Inflammatory macrophage treated with lipopolysaccharide for 4 hours (primary cell): ENCODE measurements around the gene HSD17B3.

ENCODE experiments used
- DNase-seq: peaks from one replicate; pipeline ENCODE4 v3.0.0-alpha.2; 2020

The HSD17B3 gene

GRCh38 chr9:96232539-96233241 lies 69.3 kb downstream of the HSD17B3 start:
- peak; percentile 15 for DNase-seq

GRCh38 chr9:96232164-96232538 lies 69.8 kb downstream of the HSD17B3 start:
- DNase-seq, result no peak

GRCh38 chr9:96230002-96230401 lies 72.0 kb downstream of the HSD17B3 start:
- DNase-seq, result no peak

- DNase-seq, result no peak
These were observed 79.8 kb downstream of the HSD17B3 start for GRCh38 chr9:96222132-96222531.

DNA sequence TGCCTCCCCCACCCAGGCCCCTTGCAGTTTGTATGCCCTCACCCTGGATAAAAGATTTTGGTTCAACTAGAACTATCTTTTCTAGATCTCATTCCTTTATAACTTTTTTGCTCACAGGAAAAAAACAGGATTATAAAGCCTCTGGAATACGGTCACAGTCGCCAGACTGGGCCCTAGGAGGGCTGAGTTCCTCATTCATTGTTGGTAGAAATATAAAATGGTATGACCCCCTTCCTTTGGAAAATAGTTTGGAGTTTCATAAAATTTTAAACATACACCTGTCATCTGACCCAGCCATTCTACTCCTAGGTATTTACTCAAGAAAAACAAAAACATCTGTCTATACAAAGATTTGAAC lies 82.1 kb downstream of the HSD17B3 start:
- DNase-seq, result no peak

DNA sequence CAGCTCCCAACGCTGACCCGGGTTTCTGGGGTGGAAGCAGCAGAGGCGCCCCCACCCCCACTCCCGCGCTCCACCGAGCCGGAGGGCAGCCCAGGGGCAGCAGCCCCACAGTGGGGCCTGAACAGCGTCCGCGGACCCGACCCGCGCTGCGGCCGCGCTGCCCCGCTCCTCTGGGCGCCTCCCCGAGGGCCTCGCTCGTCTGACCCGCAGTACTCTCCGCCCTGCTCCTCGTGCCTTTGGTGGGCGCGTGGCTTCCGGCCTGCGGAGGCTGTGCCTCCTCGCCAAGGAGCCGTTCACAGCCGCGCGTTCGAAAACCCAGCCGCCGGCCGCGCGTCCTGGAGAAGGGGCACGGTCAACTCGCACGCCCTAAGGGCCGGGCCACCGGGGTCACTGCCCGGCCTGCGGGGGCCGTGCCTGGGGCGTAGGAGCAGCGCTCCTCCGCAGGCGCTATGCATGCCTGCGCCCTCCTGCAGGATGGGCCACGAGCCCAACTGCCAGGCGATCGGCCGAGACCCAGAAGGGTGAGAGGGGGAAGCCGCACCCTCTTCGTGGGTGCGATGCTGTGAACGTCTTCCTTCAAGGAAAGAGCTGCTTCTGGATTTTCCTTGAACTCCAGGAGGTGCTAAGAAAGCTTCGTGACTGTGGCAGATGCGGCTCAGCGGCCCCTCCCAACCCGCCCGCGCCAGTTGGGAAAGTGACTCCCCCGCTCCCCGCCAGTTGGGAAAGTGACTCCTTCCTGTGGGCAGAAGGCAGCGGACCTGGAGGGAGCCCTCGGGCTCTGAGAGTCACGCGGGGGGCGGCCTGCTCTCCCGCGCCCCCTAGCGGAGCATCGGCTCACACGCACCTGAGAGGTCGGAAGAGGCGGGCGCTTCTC lies 82.7 kb downstream of the HSD17B3 start:
- peak; percentile 21 for DNase-seq

- DNase-seq, result peak; percentile 47
These were observed 84.0 kb downstream of the HSD17B3 start for GRCh38 chr9:96217754-96218693.

DNA sequence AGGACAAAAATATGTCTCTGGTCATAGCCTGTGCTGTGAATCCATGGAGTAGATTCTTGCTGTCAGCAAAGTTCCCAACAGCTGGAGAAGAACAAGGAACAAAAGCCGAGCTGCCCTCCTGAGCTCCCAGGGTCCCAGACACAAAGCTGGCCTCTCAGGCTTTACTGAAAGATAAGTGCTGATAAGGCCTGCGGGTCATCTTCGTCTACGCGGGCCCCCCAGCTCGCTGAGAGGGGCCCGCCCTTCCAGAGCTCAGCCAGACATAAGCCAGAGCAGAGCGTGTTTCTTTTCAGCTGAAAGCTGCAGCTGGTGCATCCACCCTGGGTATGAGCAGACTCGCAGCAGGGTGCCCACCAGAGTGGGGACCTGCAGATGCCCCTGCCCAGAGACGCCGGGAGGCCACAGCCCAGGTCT lies 84.7 kb downstream of the HSD17B3 start:
- no peak for DNase-seq

DNA sequence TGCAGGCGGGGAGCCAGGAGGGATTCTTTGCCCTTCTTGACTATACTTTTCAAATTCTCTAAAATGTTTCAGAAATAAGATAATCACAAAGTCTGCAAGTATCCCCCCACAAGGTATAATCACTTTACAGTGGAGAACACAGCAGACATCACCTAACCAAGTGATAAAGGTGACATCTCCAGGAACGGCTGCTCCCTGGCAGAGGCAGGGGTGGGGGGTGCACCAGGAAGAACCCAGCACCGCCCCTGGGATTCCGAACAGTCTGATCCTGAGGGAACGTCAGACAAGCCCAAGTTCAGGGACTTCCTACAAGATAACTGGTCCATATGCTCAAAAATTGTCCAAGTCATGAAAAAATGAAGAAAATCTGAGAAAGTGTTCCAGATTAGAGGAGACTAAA lies 85.4 kb downstream of the HSD17B3 start:
- DNase-seq, result no peak

DNA sequence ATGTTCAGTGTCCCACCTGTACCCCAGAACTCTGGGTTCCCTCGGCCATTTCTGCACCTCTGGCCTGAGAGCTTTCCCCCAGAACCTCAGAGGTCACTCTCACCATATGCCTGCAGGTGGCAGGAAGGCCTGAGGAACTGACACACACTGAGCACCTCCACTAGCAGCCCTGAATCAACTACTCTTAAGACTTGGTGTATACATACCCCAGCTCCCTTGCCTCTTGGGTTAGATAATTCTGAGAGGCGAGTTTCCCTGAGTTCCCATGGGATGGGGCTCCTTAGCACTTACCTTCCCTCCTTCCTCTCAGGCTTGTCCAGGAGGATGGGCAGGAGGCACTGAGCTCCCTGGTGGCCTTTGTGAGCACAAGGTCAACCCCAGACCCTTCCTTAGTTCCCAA lies 86.1 kb downstream of the HSD17B3 start:
- DNase-seq, result no peak

DNA sequence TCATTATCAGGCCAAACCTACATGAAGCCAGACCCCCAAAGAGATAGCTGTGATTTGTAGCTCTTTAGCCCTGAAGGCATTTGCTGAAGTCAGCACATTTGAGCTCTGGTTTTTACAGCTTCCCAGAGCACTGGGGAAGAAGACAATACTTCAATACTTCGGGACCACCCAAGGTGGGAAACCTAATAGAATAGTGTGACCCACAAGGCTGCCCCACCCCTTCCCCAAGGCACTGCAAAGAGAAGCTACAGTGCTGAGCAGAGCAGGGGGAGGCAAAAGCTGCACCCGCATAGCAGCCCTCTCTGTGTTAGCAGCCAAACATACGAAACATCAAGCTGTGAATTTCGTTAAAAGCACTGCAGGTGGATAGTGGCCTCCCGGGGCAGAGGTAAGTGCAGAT lies 87.3 kb downstream of the HSD17B3 start:
- no peak for DNase-seq

GRCh38 chr9:96209407-96210271 lies 92.3 kb downstream of the HSD17B3 start:
- peak; percentile 44 for DNase-seq

GRCh38 chr9:96206156-96206751 lies 95.7 kb downstream of the HSD17B3 start:
- no peak for DNase-seq

GRCh38 chr9:96204853-96205252 lies 97.1 kb downstream of the HSD17B3 start:
- no peak for DNase-seq

GRCh38 chr9:96203867-96204501 lies 98.0 kb downstream of the HSD17B3 start:
- no peak for DNase-seq

DNA sequence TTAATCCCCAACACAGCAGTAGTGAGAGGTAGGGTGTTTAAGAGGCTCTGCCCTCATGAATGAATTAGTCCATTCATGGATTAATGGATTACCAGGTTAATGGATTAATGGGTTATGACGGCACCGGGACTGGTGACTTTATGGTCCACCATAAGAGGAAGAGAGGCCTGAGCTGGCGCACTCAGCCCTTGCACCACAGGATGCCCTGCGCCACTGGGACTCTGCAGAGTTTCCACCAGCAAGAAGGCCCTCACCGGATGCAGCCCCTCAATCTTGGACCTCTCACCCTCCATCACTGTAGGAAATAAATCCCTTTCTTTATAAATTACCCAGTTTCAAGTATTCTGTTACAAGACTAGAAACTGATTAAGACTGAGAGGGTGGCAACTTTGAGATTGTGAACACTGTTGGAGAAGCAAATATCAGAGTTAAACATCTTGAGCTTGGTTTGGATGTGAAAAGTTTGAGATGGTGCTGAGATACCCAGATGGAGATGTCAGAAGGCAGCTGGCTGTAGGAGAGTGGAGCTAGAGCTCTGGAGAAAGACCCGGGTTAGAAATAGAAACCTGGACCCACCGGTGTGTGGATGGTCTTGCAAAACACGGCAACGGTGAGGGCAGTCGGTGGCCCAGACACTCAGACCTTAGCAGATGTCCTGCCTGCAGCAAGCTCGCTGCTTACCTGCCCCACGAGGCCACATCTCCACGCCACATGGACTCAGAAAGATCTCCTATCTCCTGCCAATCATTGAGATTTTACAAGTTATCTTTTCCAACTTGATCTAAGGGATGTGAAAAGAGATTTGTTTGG lies 98.8 kb downstream of the HSD17B3 start:
- no peak for DNase-seq

GRCh38 chr9:96201140-96201539 lies 100.8 kb downstream of the HSD17B3 start:
- no peak for DNase-seq

DNA sequence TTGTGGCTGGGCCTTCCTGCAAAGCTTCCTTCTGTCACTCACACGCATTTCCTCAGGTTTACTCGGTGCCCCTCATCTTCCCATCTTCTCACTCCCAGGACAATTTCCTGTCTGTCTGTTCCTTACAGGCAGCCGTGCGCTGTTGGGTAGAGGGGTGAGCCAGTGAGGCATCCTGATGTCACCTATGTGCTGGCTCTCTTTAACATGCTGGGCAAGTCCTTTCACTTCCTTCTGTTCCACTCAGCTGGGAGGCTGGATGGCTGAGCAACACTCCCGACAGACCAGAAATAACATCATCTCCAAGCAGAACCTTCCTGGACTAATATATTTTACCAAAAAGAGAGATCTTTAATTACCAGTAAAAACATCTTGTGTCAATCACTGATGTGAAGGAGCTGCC lies 103.0 kb downstream of the HSD17B3 start:
- DNase-seq, result peak; percentile 4

DNA sequence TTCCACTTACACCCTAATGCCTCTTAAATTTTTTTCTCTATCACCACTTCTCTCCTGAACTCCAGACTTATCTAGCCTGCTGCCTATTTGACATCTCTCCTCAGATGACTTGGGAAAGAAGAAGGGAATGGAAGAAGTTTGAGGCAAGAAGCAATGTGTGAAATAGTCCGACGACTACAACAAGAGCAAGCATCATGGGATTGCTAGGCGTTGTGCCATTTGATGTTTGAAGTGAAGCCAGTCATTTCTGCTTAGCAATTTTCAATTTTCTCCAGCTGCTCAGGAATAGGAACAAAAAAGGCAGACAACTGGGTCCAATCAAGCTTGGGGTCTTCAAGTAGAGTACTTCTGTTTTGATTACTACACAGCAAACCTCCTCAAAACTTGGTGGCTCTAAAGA lies 106.4 kb downstream of the HSD17B3 start:
- DNase-seq, result no peak

DNA sequence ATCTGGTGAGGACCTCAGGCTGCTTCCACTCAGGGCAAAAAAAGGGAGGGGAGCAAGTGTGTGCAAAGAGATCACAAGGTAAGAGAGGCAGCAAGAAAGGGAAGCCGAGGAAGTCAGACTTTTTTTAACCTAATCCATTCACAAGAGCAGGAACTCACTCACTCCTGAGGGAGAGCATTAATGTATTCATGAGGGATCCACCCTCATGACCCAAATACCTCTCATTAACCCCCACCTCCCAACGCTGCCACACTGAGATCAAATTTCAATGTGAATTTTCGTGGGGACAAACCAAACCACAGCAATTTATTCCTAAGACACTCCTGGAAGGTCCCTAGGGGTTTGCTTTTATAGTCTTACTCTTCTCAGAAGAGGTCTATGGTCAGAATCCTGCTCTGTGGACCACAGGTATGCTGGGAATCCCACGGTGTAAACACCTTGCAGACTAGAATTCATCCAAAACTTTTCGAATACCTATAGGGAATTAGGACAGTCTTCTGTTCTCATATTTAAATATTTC lies 108.7 kb downstream of the HSD17B3 start:
- no peak for DNase-seq
